ENCODE measurements around the gene ACAD10.

- TF ChIP-seq CTCF (IDR thresholded peaks at IDR 0.05) (no peak), POLR2A (IDR thresholded peaks at IDR 0.05) (no peak)
These were observed 70.3 kb downstream of the ACAD10 start for GRCh38 chr12:111756196-111756595.

All from Peyer's patch (tissue), 4 donors.